GM12891 (cell line): ENCODE data around the gene SORBS1.

Source experiments
- PAX5 ChIP-seq: IDR thresholded peaks from 2 replicates; pipeline ENCODE4 v1.6.1; 2011; ENCODE audit warnings: low read length, moderate library complexity, mild to moderate bottlenecking; ENCODE audit not compliant: insufficient read depth, severe bottlenecking
- POLR2A ChIP-seq: IDR thresholded peaks from 2 replicates; pipeline ENCODE4 v1.6.1; 2011; ENCODE audit warnings: low read depth, low read length, control low read depth
- POLR2AphosphoS5 ChIP-seq: IDR thresholded peaks from 2 replicates; pipeline ENCODE4 v1.6.1; 2011; ENCODE audit warnings: low read depth, low read length, control low read depth
- POU2F2 ChIP-seq: IDR thresholded peaks from 2 replicates; pipeline ENCODE4 v1.6.1; 2011; ENCODE audit warnings: low read depth, mild to moderate bottlenecking, control low read depth, low read length, moderate library complexity
- SPI1 ChIP-seq: IDR thresholded peaks from 2 replicates; pipeline ENCODE4 v1.6.1; 2011; ENCODE audit warnings: low read depth, low read length, control low read depth
- TAF1 ChIP-seq: IDR thresholded peaks from 2 replicates; pipeline ENCODE4 v1.6.1; 2011; ENCODE audit warnings: low read depth, low read length, control low read depth

DNA sequence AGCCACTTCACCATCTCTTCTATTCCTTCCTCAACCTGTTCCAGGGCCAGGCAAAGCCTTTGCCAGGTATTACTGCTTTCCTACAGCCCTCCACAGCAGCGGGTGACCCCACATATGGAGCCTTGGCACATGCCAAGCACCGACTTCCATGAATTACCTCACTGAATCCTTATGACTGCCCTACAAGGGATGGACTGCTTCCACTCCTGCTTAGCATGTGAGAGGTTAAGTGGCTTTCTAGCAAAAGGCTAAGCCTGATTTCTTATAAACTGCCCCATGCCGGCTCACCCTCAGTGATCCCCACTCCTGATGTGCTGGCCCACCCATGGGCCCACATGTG lies 226.4 kb downstream of the SORBS1 start:
- TF ChIP-seq POLR2A, result no peak
- TF ChIP-seq TAF1, result no peak
- TF ChIP-seq POU2F2, result no peak
- TF ChIP-seq POLR2AphosphoS5, result no peak
- no peak for TF ChIP-seq SPI1
- TF ChIP-seq PAX5, result no peak
